H1 (cell line): Measurements from ENCODE around the gene KIF25.
"Not testable (repeated sequence)": the region's sequence is repeated elsewhere in the genome, so short reads cannot be mapped to it uniquely, and the experiment has no call there.

ENCODE experiments used
- ASH2L ChIP-seq: fragments of 200-600, 300-600 bp; sonication (generic); IDR thresholded peaks from one replicate; pipeline ENCODE4 v1.7.1; 2017; ENCODE audit warnings: low read length
- EZH2 ChIP-seq: fragments of 200-600 bp; sonication (generic); IDR thresholded peaks from 2 replicates; pipeline ENCODE4 v1.7.1; 2012; ENCODE audit warnings: low read depth, mild to moderate bottlenecking, moderate library complexity, low read length, inconsistent platforms; ENCODE audit not compliant: severe bottlenecking
- KDM1A ChIP-seq: fragments of 200-600, 300-600 bp; sonication (generic); IDR thresholded peaks from 2 replicates; pipeline ENCODE4 v1.7.1; 2016; ENCODE audit warnings: mild to moderate bottlenecking, low read length, borderline replicate concordance
- TF ChIP-seq, protein P1 (sequence below), 3 experiments: IDR thresholded peaks; 1 replicate in 2 of 3; 2 replicates in 1 of 3; pipeline versions ENCODE4 v1.5.1 to v1.6.1; 2011; ENCODE audit warnings: low read length in 3 of 3, mild to moderate bottlenecking in 3 of 3, inconsistent platforms in 2 of 3, low read depth in 1 of 3, moderate library complexity in 1 of 3; ENCODE audit not compliant: insufficient read depth in 1 of 3; ENCODE audit errors: control extremely low read depth in 1 of 3
- TF ChIP-seq, protein P2 (sequence below): IDR thresholded peaks from 2 replicates; pipeline ENCODE4 v1.6.1; 2012; ENCODE audit warnings: inconsistent platforms

- TF ChIP-seq, protein P1, sequence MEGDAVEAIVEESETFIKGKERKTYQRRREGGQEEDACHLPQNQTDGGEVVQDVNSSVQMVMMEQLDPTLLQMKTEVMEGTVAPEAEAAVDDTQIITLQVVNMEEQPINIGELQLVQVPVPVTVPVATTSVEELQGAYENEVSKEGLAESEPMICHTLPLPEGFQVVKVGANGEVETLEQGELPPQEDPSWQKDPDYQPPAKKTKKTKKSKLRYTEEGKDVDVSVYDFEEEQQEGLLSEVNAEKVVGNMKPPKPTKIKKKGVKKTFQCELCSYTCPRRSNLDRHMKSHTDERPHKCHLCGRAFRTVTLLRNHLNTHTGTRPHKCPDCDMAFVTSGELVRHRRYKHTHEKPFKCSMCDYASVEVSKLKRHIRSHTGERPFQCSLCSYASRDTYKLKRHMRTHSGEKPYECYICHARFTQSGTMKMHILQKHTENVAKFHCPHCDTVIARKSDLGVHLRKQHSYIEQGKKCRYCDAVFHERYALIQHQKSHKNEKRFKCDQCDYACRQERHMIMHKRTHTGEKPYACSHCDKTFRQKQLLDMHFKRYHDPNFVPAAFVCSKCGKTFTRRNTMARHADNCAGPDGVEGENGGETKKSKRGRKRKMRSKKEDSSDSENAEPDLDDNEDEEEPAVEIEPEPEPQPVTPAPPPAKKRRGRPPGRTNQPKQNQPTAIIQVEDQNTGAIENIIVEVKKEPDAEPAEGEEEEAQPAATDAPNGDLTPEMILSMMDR (IDR thresholded peaks at IDR 0.05; ENCODE audit: control extremely low read depth in 1 of 3, insufficient read depth in 1 of 3, low read depth in 1 of 3, low read length in 3 of 3): not testable (repeated sequence)
- TF ChIP-seq ASH2L, EZH2, KDM1A: not testable (repeated sequence)
- TF ChIP-seq, protein P2, sequence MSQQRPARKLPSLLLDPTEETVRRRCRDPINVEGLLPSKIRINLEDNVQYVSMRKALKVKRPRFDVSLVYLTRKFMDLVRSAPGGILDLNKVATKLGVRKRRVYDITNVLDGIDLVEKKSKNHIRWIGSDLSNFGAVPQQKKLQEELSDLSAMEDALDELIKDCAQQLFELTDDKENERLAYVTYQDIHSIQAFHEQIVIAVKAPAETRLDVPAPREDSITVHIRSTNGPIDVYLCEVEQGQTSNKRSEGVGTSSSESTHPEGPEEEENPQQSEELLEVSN: not testable (repeated sequence)
These were observed 21.3 kb upstream of the KIF25 start for GRCh38 chr6:167976116-167976657.
